GM19023 (cell line): ENCODE measurements around the gene BAIAP3.

Experiments used
- ATAC-seq: cut with Tn5 transposase; IDR thresholded peaks from one replicate; pipeline ENCODE4 v1.9.1; 2021; ENCODE audit warnings: mild to moderate bottlenecking, moderate library complexity; ENCODE audit not compliant: unreplicated experiment

BAIAP3 gene

GRCh38 chr16:1381612-1382406, 48.4 kb downstream of the BAIAP3 start:
- no peak for ATAC-seq

- no peak for ATAC-seq
Observed at GRCh38 chr16:1383556-1383955, 50.1 kb downstream of the BAIAP3 start.

GRCh38 chr16:1385232-1385631, 51.8 kb downstream of the BAIAP3 start:
- no peak for ATAC-seq

GRCh38 chr16:1387331-1387730, 53.9 kb downstream of the BAIAP3 start:
- no peak for ATAC-seq

GRCh38 chr16:1389762-1390161, 56.3 kb downstream of the BAIAP3 start:
- ATAC-seq: no peak

GRCh38 chr16:1390239-1390779, 56.9 kb downstream of the BAIAP3 start:
- no peak for ATAC-seq

- no peak for ATAC-seq
Observed at GRCh38 chr16:1392826-1393225, 59.4 kb downstream of the BAIAP3 start.

- ATAC-seq: no peak
Observed at GRCh38 chr16:1393613-1394176, 60.2 kb downstream of the BAIAP3 start.

GRCh38 chr16:1394367-1394951, 61.0 kb downstream of the BAIAP3 start:
- no peak for ATAC-seq

GRCh38 chr16:1395444-1396031, 62.1 kb downstream of the BAIAP3 start:
- ATAC-seq: no peak

GRCh38 chr16:1397779-1398178, 64.3 kb downstream of the BAIAP3 start:
- no peak for ATAC-seq

GRCh38 chr16:1398351-1398750, 64.9 kb downstream of the BAIAP3 start:
- no peak for ATAC-seq
